MM.1S (cell line): Measurements from ENCODE around the gene TIMM50.

Experiments
- DNase-seq: peaks from one replicate; pipeline ENCODE4 v3.0.0-alpha.2; 2015
- H2AFZ ChIP-seq: fragments of 300-600 bp; sonication (generic); 2 replicates; pipeline ENCODE4 v1.6.0; 2016; ENCODE audit warnings: antibody characterized with exemption, low read length
- H3F3A ChIP-seq: fragments of 300-600 bp; sonication (generic); 2 replicates; pipeline ENCODE4 v1.6.1; 2016; ENCODE audit warnings: mild to moderate bottlenecking, antibody characterized with exemption, low read length, moderate library complexity, mixed read lengths; ENCODE audit not compliant: insufficient read depth
- H3K27ac ChIP-seq: fragments of 300-600 bp; sonication (generic); 2 replicates; pipeline ENCODE4 v1.5.1; 2016; ENCODE audit warnings: mild to moderate bottlenecking, low read length
- H3K27me3 ChIP-seq: fragments of 300-600 bp; sonication (generic); replicated peaks from 2 replicates; pipeline ENCODE4 v1.6.0; 2016; ENCODE audit warnings: low read length; ENCODE audit not compliant: insufficient read depth
- H3K36me3 ChIP-seq: fragments of 300-600 bp; sonication (generic); replicated peaks from 2 replicates; pipeline ENCODE4 v1.6.1; 2016; ENCODE audit warnings: mild to moderate bottlenecking, low read length, mixed read lengths; ENCODE audit not compliant: insufficient read depth
- H3K4me1 ChIP-seq: fragments of 300-600 bp; sonication (generic); 2 replicates; pipeline ENCODE4 v1.6.1; 2016; ENCODE audit warnings: low read length, mixed read lengths
- H3K4me2 ChIP-seq: fragments of 300-600 bp; sonication (generic); 2 replicates; pipeline ENCODE4 v1.6.0; 2016; ENCODE audit warnings: low read depth, low read length
- H3K4me3 ChIP-seq: fragments of 300-600 bp; sonication (generic); 2 replicates; pipeline ENCODE4 v1.5.1; 2016; ENCODE audit warnings: low read length, mixed read lengths
- H3K79me2 ChIP-seq: fragments of 300-600 bp; sonication (generic); 2 replicates; pipeline ENCODE4 v1.6.1; 2016; ENCODE audit warnings: mixed run types, low read length, mixed read lengths
- H3K9ac ChIP-seq: fragments of 300-600 bp; sonication (generic); 2 replicates; pipeline ENCODE4 v1.6.1; 2016; ENCODE audit warnings: low read length, mixed read lengths
- H3K9me2 ChIP-seq: fragments of 300-600 bp; sonication (generic); replicated peaks from 2 replicates; pipeline ENCODE4 v1.6.1; 2016; ENCODE audit warnings: mild to moderate bottlenecking, low read length, mixed read lengths; ENCODE audit not compliant: insufficient read depth
- H3K9me3 ChIP-seq: fragments of 300-600 bp; sonication (generic); replicated peaks from 2 replicates; pipeline ENCODE4 v1.6.1; 2016; ENCODE audit warnings: mild to moderate bottlenecking, low read length, mixed read lengths; ENCODE audit not compliant: insufficient read depth
- H4K20me1 ChIP-seq: fragments of 300-600 bp; sonication (generic); 2 replicates; pipeline ENCODE4 v1.6.1; 2016; ENCODE audit warnings: mild to moderate bottlenecking, low read length, moderate library complexity, mixed read lengths; ENCODE audit not compliant: insufficient read depth
- EZH2 ChIP-seq: fragments of 300-600 bp; sonication (generic); optimal IDR thresholded peaks from 2 replicates; pipeline ENCODE3; 2017; ENCODE audit warnings: low read depth, mild to moderate bottlenecking, antibody characterized with exemption, low read length, mixed read lengths
- EZH2phosphoT487 ChIP-seq: fragments of 300-600 bp; sonication (generic); IDR thresholded peaks from 2 replicates; pipeline ENCODE4 v1.6.1; 2018; ENCODE audit warnings: antibody characterized with exemption, low read length
- TF ChIP-seq, protein P1 (sequence below): fragments of 300-600 bp; sonication (generic); IDR thresholded peaks from 2 replicates; pipeline ENCODE4 v1.5.1; 2016; ENCODE audit warnings: antibody characterized with exemption, low read length, mixed read lengths

TIMM50 gene

DNA sequence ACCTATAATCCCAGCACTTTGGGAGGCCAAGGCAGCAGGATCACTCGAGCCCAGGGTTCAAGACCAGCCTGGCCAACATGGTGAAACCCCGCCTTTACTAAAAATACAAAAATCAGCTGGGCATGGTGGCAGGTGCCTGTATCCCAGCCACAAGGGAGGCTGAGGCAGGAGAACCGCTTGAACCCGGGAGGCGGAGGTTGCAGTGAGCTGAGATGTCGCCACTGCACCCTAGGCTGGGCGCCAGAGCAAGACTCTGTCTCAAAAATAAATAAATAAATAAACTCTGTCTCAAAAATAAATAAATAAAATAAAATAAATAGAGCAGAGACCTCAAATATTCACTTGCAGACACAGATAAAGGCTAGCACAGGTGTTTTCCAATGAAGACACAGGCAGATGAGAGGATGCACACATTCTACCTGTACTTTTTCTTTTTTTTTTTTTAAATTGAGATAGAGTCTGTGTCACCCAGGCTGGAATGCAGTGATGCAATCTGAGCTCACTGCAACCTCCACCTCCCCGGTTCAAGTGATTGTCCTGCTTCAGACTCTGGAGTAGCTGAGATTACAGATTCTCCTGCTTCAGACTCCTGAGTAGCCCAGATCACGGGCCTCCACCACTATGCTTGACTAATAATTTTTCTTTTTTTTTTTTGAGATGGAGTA is 42.2 kb upstream of the TIMM50 start:
- H3K9ac ChIP-seq: no peak overlapping the region
- no peaks in the 10 kb centered on the region for H3K9me3 ChIP-seq
- H3K4me1 ChIP-seq: peaks cover 30% of the 10 kb centered on the region
- peaks cover 13% of the 10 kb centered on the region for H4K20me1 ChIP-seq
- peaks cover 10% of the 10 kb centered on the region for H3K36me3 ChIP-seq
- no peak overlapping the region for H3K4me3 ChIP-seq
- H3K4me2 ChIP-seq: no peak overlapping the region
- no peaks in the 10 kb centered on the region for H3K27me3 ChIP-seq
- H3F3A ChIP-seq: peaks cover 26% of the 10 kb centered on the region
- H3K27ac ChIP-seq: no peak overlapping the region
- TF ChIP-seq, protein P1, sequence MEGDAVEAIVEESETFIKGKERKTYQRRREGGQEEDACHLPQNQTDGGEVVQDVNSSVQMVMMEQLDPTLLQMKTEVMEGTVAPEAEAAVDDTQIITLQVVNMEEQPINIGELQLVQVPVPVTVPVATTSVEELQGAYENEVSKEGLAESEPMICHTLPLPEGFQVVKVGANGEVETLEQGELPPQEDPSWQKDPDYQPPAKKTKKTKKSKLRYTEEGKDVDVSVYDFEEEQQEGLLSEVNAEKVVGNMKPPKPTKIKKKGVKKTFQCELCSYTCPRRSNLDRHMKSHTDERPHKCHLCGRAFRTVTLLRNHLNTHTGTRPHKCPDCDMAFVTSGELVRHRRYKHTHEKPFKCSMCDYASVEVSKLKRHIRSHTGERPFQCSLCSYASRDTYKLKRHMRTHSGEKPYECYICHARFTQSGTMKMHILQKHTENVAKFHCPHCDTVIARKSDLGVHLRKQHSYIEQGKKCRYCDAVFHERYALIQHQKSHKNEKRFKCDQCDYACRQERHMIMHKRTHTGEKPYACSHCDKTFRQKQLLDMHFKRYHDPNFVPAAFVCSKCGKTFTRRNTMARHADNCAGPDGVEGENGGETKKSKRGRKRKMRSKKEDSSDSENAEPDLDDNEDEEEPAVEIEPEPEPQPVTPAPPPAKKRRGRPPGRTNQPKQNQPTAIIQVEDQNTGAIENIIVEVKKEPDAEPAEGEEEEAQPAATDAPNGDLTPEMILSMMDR: no peak
- TF ChIP-seq EZH2 (no peak), EZH2phosphoT487 (no peak)
- H2AFZ ChIP-seq: no peak overlapping the region
- no peaks in the 10 kb centered on the region for H3K9me2 ChIP-seq
- DNase-seq: no peak
- peaks cover 28% of the 10 kb centered on the region for H3K79me2 ChIP-seq

DNA sequence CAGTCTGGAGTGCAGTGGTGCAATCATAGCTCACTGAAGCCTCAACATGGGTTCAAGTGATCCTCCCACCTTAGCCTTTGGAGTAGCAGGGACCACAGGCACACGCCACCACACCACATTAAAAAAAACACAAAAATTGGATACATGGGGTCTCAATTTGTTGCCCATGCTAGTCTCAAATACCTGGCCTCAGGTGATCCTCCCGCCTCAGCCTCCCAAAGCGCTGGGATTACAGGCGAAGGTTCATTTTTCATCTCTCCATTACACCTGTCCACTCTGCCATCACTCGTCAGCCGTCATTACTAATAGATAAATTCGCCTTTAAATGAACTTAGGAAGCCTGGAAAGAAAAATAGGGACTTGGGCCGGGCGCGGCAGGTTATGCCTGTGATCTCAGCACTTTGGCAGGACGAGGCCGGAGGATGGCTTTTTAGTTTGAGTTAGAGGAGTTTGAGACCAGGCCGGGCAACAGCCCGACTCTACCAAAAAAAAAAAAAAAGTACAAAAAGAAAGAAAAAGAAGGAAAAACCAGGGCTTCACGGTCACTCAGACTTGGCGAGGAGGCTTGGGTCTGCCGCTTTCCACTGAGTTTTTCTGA is 35.9 kb upstream of the TIMM50 start:
- H3K4me2 ChIP-seq: peak overlapping the region; percentile 81
- no peaks in the 10 kb centered on the region for H3K9me3 ChIP-seq
- H3K9ac ChIP-seq: peak overlapping the region; percentile 98
- peak overlapping the region; percentile 99 for H3K4me3 ChIP-seq
- no peak for TF ChIP-seq EZH2phosphoT487
- TF ChIP-seq, protein P1: no peak
- TF ChIP-seq EZH2: no peak
- H3K4me1 ChIP-seq: peaks cover 36% of the 10 kb centered on the region
- H4K20me1 ChIP-seq: peaks cover 6% of the 10 kb centered on the region; the same call in 1 of the 2 replicates
- H3K27me3 ChIP-seq: no peaks in the 10 kb centered on the region
- peak overlapping the region; percentile 88 for H3K27ac ChIP-seq
- peaks cover 20% of the 10 kb centered on the region for H3F3A ChIP-seq
- peak overlapping the region; percentile 57; the same call in 1 of the 2 replicates for H2AFZ ChIP-seq
- DNase-seq: peak; percentile 33
- no peaks in the 10 kb centered on the region for H3K9me2 ChIP-seq
- peaks cover 48% of the 10 kb centered on the region for H3K79me2 ChIP-seq
- H3K36me3 ChIP-seq: no peaks in the 10 kb centered on the region

DNA sequence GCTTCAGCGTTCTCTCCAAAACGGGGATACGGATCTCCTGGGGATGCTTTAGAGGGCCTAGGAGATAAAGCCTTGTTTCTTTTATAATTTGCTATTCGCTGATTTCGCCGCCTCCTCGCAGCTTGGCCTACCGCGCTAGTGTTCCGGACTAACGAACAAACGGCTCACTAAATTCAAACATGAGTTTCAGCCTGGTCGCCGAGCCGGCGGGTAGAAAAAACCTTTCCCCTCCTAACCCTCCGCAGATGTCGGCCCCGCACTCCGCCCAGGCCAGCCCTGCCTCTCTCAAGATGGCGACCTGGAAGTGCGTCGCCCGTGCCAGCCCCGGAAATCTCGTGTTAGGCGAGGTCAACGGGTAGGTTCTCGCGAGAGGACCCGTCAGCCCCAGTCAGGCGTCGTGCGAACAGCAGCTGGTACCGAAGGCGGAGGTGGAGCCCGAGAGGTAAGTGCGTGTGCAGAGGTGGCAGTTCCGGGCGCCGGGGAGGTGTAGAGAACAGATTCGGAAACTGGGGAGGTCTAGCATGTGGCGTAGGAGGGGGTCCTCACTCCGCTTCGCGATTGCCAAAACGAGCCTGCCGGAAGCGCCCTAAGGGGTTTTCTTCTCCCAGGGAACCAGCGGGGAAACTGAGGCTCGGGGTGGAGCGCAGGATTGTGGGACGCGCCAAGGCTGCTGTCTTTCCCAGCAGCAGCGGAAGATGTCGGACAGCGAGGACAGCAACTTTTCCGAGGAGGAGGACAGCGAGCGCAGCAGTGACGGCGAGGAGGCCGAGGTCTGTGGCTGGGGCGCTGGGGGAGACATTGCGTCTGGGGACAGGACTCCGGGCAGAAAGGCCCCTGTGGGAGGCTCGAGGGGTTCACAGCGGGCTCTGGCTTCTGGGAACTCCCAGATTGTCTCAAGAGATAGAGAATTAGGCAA is 35.2 kb upstream of the TIMM50 start, which contains the start of gene SUPT5H:
Gene SUPT5H, plus strand, starts transcription at position 387 of the 916 bp plus-strand sequence. Its CDS starts 309 bp downstream, at position 696.
- TF ChIP-seq EZH2 (no peak), EZH2phosphoT487 (no peak)
- TF ChIP-seq, protein P1: no peak
- no peaks in the 10 kb centered on the region for H3K36me3 ChIP-seq
- DNase-seq: peak; percentile 99
- H3K4me1 ChIP-seq: peaks cover 30% of the 10 kb centered on the region
- peaks cover 20% of the 10 kb centered on the region for H3F3A ChIP-seq
- peak within 1 kb of the TSS; percentile 88 for H3K27ac ChIP-seq
- H3K79me2 ChIP-seq: peaks cover 55% of the 10 kb centered on the region
- peak within 1 kb of the TSS; percentile 57; the same call in 1 of the 2 replicates for H2AFZ ChIP-seq
- no peaks in the 10 kb centered on the region for H3K9me2 ChIP-seq
- H3K9ac ChIP-seq: peak within 1 kb of the TSS; percentile 98
- peak within 1 kb of the TSS; percentile 87 for H3K4me2 ChIP-seq
- peaks cover 6% of the 10 kb centered on the region; the same call in 1 of the 2 replicates for H4K20me1 ChIP-seq
- H3K9me3 ChIP-seq: no peaks in the 10 kb centered on the region
- no peaks in the 10 kb centered on the region for H3K27me3 ChIP-seq
- H3K4me3 ChIP-seq: peak within 1 kb of the TSS; percentile 99
